Measurements from ENCODE around the gene TOR4A. TPM values are rescaled to one million over a fixed set of nuclear protein-coding genes. Genes with fewer than 3 reads are reported as not detected.

The TOR4A gene
- total and polyA plus RNA-seq, 2 donors from 2014 or later: 4.9 to 23.8 TPM

DNA sequence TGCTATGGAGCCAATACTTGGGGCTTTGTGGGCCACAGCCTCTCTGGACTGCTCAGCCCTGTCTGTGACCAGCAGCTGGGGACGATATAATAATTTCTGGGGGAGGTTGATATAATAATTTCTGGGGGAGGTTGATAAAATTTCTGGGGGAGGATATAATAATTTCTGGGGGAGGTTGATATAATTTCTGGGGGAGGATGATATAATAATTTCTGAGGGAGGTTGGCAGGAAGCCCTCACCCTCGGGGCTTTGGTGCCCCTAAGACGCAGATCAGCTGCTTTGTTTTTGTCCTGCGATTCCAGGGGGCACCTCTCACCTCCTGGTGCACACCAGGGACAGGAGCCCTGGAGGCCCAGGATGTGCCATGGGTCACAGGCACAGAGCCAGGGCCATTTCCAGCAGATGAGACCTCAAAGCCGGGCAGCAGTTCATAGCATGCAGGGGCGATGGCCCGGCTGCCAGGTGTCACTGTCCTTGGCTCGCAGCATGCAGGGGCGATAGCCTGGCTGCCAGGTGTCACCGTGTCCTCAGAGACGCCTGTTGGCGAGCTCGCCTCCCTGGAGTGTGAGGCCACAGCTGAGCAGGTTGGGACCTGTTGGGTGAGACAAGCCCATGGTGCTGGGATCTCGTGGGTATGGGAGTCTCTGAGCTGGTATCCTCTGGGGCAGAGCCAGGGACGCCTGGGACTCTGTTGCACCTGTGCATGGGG, 3.8 kb upstream of the TOR4A start:
- intact Hi-C loops (cut with DNase I): no loop called here
- peaks cover 0 to 37% (median 17%) of the 10 kb centered on the region in 3 donors for H3K4me1 ChIP-seq (ENCODE audit: control insufficient read depth in 2 of 3, insufficient read depth in 2 of 3, low read depth in 1 of 3, low read length in 3 of 3)
- DNase-seq: peak in 1 of 5 donors; percentile 60

DNA sequence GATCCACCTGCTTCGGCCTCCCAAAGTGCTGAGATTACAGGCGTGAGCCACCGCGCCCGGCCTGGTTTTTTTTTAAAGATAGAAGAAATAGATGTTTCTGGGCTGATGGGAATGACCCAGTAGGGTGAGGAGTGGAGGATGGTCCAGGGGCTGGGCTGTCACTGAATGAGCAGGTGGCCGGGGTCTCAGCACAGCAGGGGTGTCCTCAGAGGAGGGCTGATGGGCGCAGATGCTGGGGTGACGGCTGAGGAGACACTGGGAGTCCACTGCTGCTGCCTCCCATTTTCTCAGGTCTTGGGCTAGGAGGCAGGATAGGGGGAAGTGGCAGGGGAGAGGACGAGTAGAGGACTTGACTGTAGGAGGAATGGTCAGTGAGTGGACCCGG, 2.3 kb upstream of the TOR4A start:
- intact Hi-C loops (cut with DNase I): no loop called here
- FAIRE-seq (no peak), DNase-seq (peak in 1 of 5 donors; percentile 62)
- H3K4me3 ChIP-seq (ENCODE audit: low read length in 3 of 3): no peak overlapping the region
- no peaks in the 10 kb centered on the region for H3K9me3 ChIP-seq (ENCODE audit: control insufficient read depth in 2 of 3, insufficient read depth in 1 of 3, low read length in 3 of 3)
- no peak overlapping the region for H3K9ac ChIP-seq (ENCODE audit: low read length in 3 of 3)
- H3K27ac ChIP-seq (ENCODE audit: low read depth in 2 of 2, low read length in 2 of 2): no peak overlapping the region
- no peaks in the 10 kb centered on the region for H3K36me3 ChIP-seq (ENCODE audit: control insufficient read depth in 2 of 3, insufficient read depth in 3 of 3, low read length in 3 of 3)
- TF ChIP-seq, protein P1, sequence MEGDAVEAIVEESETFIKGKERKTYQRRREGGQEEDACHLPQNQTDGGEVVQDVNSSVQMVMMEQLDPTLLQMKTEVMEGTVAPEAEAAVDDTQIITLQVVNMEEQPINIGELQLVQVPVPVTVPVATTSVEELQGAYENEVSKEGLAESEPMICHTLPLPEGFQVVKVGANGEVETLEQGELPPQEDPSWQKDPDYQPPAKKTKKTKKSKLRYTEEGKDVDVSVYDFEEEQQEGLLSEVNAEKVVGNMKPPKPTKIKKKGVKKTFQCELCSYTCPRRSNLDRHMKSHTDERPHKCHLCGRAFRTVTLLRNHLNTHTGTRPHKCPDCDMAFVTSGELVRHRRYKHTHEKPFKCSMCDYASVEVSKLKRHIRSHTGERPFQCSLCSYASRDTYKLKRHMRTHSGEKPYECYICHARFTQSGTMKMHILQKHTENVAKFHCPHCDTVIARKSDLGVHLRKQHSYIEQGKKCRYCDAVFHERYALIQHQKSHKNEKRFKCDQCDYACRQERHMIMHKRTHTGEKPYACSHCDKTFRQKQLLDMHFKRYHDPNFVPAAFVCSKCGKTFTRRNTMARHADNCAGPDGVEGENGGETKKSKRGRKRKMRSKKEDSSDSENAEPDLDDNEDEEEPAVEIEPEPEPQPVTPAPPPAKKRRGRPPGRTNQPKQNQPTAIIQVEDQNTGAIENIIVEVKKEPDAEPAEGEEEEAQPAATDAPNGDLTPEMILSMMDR (IDR thresholded peaks at IDR 0.05; ENCODE audit: borderline replicate concordance, extremely low read depth, insufficient read depth): no peak
- H3K27me3 ChIP-seq (ENCODE audit: control insufficient read depth, insufficient read depth, low read length): no peaks in the 10 kb centered on the region
- H3K4me1 ChIP-seq (ENCODE audit: control insufficient read depth in 2 of 3, insufficient read depth in 2 of 3, low read depth in 1 of 3, low read length in 3 of 3): peaks cover 0 to 26% (median 7%) of the 10 kb centered on the region in 3 donors

More for the DNA sequence above, 3.8 kb upstream of the TOR4A start:
- Histone ChIP-seq H3K9me3 (ENCODE audit: control insufficient read depth in 2 of 3, insufficient read depth in 1 of 3, low read length in 3 of 3) (no peaks in the 10 kb centered on the region), H3K27me3 (ENCODE audit: control insufficient read depth, insufficient read depth, low read length) (no peaks in the 10 kb centered on the region), H3K27ac (ENCODE audit: low read depth in 2 of 2, low read length in 2 of 2) (no peak overlapping the region), H3K36me3 (ENCODE audit: control insufficient read depth in 2 of 3, insufficient read depth in 3 of 3, low read length in 3 of 3) (peaks cover 0 to 1% (median 0%) of the 10 kb centered on the region in 3 donors), H3K4me3 (ENCODE audit: low read length in 3 of 3) (no peak overlapping the region), H3K9ac (ENCODE audit: low read length in 3 of 3) (no peak overlapping the region)
- FAIRE-seq: no peak
- TF ChIP-seq, protein P1 (IDR thresholded peaks at IDR 0.05; ENCODE audit: borderline replicate concordance, extremely low read depth, insufficient read depth): no peak

DNA sequence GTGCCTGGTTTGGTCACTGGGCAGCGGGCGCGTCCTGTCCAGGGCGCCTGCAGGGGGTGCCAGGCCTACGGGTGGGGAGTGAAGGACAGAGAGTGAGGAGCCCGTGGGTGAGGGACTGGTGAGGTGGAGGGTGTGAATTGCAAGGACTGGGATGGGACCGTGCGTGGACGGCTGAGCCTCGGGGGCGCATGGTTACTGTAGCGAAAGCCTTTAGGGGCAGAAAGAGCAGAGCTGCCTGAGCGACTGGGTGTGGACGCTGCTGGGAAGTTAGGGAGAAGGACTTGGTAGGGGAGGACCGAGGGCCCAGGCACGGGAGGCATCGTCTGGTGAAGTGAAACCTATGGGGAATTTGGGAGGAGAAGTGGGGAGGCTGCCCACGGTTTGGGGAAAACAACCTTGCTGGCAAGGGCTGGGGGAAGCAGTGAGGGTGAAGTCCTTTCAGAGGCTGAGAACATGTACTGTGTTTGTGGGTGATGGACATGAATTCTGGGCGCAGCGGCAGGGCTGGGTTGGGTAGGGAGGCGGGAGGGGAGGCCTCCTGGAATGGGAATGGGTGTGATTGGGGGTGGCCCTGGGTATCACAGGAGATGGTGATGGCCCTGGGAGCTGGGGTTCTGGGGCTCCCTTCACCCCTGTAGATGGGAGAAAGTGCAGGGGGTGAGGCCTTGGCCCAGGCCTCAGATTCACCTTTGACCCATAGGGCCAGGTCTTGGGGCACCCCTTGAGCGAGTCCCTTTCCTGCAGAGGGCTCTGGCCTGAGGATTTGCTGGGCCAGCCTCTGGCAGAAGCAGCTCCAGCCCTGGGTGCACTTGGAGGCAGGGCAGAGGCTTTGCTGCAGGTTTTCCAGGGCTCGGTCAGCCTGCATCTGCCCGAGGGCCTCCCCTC, 1.7 kb upstream of the TOR4A start:
- TF ChIP-seq, protein P1 (IDR thresholded peaks at IDR 0.05; ENCODE audit: borderline replicate concordance, extremely low read depth, insufficient read depth): no peak
- H3K4me3 ChIP-seq (ENCODE audit: low read length in 3 of 3): no peak overlapping the region
- no peaks in the 10 kb centered on the region for H3K36me3 ChIP-seq (ENCODE audit: control insufficient read depth in 2 of 3, insufficient read depth in 3 of 3, low read length in 3 of 3)
- H3K4me1 ChIP-seq (ENCODE audit: control insufficient read depth in 2 of 3, insufficient read depth in 2 of 3, low read depth in 1 of 3, low read length in 3 of 3): peaks cover 0 to 26% (median 7%) of the 10 kb centered on the region in 3 donors
- H3K27me3 ChIP-seq (ENCODE audit: control insufficient read depth, insufficient read depth, low read length): no peaks in the 10 kb centered on the region
- peak in 2 of 5 donors; percentile 48 to 67 for DNase-seq
- intact Hi-C loops (cut with DNase I): no loop called here
- H3K9me3 ChIP-seq (ENCODE audit: control insufficient read depth in 2 of 3, insufficient read depth in 1 of 3, low read length in 3 of 3): no peaks in the 10 kb centered on the region
- H3K9ac ChIP-seq (ENCODE audit: low read length in 3 of 3): peak overlapping the region in 2 of 3 donors; percentile 10 to 41
- no peak for FAIRE-seq
- peak overlapping the region in 1 of 2 donors; percentile 92 for H3K27ac ChIP-seq (ENCODE audit: low read depth in 2 of 2, low read length in 2 of 2)
